ENCODE results near the gene RPL29.
"Not testable (repeated sequence)": the region's sequence is repeated elsewhere in the genome, so short reads cannot be mapped to it uniquely, and the experiment has no call there.

Gene RPL29

DNA sequence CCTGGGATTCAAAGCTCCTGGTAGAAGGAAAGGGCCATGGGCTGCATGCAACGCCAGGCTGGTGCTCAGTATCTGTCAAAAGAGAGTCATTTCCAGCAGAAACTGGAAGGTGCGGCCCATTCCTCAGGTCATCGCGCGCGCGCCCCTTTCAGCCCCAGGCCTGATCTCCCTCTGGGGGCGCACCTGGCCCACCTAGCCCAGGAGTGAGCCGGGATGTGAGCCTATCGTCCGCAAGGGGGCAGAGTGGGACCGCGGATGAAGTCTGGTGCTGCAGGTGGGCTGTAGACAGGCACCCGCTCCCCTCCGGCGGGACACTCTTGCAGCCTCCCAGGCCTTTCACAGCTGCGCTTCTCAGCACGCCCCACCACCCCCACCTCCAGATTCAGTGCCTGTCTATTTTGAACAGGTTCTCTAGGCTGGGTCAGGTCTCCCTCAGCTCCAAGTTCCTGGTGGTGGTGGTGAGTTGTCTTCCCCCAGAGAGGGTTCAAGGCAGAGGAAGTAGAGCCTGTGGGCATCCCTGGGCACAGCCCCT is 5.8 kb upstream of the RPL29 start:
- peak; percentile 51 for DNase-seq (ENCODE audit: low read depth, low spot score)

DNA sequence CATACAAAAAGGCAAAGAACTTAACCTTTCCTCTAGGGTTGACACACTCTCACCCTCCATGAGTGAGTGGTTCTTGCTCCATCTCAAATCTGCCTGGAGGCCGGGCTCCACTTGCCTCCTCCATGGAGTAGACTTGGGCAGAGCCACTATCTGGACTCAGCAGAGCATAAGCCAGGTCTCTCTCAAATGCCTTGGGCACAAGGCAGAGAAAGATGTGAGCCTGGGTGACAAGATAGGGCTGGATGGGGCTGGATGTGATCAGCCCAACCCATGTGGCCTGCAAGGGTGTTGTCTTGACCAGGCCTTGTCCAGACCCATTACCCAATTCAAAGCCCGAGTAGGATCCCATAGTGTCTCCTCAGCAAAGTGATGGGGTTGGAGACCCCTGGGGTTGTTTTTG is 4.2 kb upstream of the RPL29 start:
- no peak overlapping the region for H3K4me3 ChIP-seq (ENCODE audit: low read depth, low read length)
- TF ChIP-seq, protein P1, sequence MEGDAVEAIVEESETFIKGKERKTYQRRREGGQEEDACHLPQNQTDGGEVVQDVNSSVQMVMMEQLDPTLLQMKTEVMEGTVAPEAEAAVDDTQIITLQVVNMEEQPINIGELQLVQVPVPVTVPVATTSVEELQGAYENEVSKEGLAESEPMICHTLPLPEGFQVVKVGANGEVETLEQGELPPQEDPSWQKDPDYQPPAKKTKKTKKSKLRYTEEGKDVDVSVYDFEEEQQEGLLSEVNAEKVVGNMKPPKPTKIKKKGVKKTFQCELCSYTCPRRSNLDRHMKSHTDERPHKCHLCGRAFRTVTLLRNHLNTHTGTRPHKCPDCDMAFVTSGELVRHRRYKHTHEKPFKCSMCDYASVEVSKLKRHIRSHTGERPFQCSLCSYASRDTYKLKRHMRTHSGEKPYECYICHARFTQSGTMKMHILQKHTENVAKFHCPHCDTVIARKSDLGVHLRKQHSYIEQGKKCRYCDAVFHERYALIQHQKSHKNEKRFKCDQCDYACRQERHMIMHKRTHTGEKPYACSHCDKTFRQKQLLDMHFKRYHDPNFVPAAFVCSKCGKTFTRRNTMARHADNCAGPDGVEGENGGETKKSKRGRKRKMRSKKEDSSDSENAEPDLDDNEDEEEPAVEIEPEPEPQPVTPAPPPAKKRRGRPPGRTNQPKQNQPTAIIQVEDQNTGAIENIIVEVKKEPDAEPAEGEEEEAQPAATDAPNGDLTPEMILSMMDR (IDR thresholded peaks at IDR 0.05; ENCODE audit: low read depth, low read length) = no peak
- DNase-seq (ENCODE audit: low read depth, low spot score) = no peak
- in situ Hi-C loops (cut with HindIII; ENCODE audit: low sequenced_read_pairs) = no loop called here

More for the DNA sequence above, 5.8 kb upstream of the RPL29 start:
- in situ Hi-C loops (cut with HindIII; ENCODE audit: low sequenced_read_pairs) = no loop called here
- TF ChIP-seq, protein P1 (IDR thresholded peaks at IDR 0.05; ENCODE audit: low read depth, low read length) = peak; percentile 95
- H3K4me3 ChIP-seq (ENCODE audit: low read depth, low read length) = no peak overlapping the region

DNA sequence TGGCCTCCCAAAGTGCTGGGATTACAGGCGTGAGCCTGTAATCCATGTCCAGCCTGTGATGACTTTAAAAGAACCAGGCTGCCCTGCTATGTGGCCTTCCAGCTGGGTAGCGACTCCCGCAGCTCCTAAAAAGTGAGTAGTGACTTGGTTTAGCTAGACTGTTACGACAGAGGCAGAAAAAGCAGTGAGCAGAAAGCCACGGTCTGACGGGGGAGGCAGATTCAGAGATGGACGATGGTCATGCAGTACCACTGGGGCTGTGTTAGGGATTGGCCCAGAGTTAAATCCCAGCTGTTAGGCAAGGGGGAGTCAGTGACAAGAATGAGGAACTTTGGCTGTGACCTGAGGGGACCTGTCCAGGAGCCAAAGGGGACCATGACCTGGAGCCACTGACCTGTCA is 3.1 kb upstream of the RPL29 start:
- in situ Hi-C loops (cut with HindIII; ENCODE audit: low sequenced_read_pairs) = no loop called here
- no peak overlapping the region for H3K4me3 ChIP-seq (ENCODE audit: low read depth, low read length)
- no peak for DNase-seq (ENCODE audit: low read depth, low spot score)
- TF ChIP-seq, protein P1 (IDR thresholded peaks at IDR 0.05; ENCODE audit: low read depth, low read length) = no peak

DNA sequence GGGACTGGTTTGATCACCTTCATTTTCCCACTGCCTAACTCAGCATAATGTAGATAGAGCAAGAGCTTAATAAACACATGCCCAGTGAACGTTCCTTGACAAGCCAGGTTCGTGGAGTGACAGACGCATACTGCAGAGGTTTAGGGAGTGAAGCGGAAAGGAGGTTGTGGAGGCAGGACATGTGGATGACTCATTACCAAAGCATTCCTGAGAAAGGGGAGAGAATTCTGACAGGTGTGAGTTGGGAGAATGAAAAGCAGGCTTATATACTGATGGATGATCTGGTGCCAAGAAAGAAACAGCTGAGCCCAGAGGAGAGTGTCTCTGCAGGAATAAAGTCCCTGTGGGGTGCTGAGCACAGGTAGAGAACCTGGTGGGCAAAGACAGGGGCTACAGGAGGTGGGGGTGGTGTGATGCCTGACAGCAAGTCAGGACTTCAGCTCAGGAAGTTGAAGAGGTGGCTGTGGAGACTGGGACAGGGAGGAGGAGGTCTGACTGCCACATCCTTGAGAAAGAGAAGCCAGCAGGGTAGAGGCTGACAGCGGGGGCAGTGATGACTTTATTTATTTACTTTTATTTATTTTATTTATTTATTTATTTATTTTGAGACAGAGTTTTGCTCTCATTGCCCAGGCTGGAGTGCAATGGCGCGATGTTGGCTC is 2.4 kb upstream of the RPL29 start:
- H3K4me3 ChIP-seq (ENCODE audit: low read depth, low read length) = no peak overlapping the region
- TF ChIP-seq, protein P1 (IDR thresholded peaks at IDR 0.05; ENCODE audit: low read depth, low read length) = no peak
- no peak for DNase-seq (ENCODE audit: low read depth, low spot score)
- in situ Hi-C loops (cut with HindIII; ENCODE audit: low sequenced_read_pairs) = no loop called here

DNA sequence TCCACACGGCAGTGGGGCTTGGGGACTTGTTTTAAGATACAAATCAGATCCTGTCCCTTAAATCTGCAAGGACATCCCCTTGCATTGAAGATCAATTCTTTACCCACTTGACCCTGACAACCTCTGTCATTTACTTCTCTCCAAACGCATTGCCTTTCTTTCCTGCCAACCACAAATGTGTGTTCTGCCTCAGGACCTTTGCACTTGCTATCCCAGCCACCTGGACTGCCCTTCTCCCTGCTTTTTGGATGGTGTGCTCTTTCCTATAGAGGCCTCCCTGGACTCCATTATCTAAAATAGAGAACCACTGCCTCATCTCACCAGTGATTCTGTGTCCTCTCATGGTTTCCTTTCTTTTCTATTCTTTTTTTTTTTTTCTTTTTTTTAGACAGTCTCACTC is 1.5 kb upstream of the RPL29 start:
- H3K4me3 ChIP-seq (ENCODE audit: low read depth, low read length) = no peak overlapping the region
- in situ Hi-C loops (cut with HindIII; ENCODE audit: low sequenced_read_pairs) = no loop called here
- TF ChIP-seq, protein P1 (IDR thresholded peaks at IDR 0.05; ENCODE audit: low read depth, low read length) = no peak
- no peak for DNase-seq (ENCODE audit: low read depth, low spot score)

DNA sequence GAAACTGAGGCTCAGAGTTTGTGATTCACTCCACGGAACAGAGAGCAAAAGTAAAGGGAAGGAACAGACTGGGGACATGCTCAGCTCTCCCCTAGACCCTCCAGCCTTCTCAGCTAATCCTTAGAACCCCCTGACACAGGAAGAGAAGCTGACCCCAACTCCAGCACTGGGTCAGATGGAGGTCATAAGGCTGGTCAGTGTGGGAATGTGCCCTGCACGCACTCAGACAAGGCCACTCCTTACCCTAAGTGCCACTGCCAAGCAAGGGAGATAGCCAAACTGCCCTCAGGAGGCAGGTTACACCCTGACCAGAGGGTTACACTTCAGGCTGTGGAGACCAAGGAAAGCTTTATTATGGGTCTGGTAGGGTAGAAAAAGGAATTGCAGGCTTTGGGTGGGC is 1.2 kb downstream of the RPL29 start:
- no peak for DNase-seq (ENCODE audit: low read depth, low spot score)
- TF ChIP-seq, protein P1 (IDR thresholded peaks at IDR 0.05; ENCODE audit: low read depth, low read length) = no peak
- peak overlapping the region; percentile 100 for H3K4me3 ChIP-seq (ENCODE audit: low read depth, low read length)
- in situ Hi-C loops (cut with HindIII; ENCODE audit: low sequenced_read_pairs) = no loop called here

DNA sequence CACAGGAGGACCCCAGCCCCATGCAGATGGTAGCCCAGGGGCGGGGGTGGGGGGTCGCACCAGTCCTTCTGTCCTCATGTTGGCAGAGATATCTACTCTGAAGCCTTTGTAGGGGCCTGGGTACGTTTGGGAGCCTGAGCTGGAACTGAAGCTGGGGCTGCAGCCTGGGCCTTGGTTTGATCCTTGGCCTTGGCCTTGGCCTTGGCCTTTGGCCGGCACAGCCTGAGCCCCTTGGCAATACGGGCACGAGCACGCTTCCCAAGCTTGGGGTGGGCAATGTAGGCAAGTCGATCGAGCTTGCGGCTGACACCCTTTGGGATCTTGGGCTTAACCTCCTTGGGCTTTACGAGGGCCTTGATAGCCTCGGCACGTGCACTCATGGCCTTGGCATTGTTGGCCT is 2.0 kb downstream of the RPL29 start:
- DNase-seq (ENCODE audit: low read depth, low spot score); in situ Hi-C loops (cut with HindIII; ENCODE audit: low sequenced_read_pairs); H3K4me3 ChIP-seq (ENCODE audit: low read depth, low read length): not testable (repeated sequence)

Data from astrocyte of the spinal cord (primary cell).